Measurements from ENCODE around the gene HUS1B. TPM values are rescaled to one million over a fixed set of nuclear protein-coding genes. Genes with fewer than 3 reads are reported as not detected.
A peak's percentile ranks its signal among the peaks of the same experiment; 100 is the strongest.

Gene HUS1B
- total and polyA plus RNA-seq, 9 of the 15 experiments (the other 6 are each of a cell fraction or from before 2014, with no cell fraction given): 0.16 to 1.4 (median 0.38) TPM; not detected in 1

DNA sequence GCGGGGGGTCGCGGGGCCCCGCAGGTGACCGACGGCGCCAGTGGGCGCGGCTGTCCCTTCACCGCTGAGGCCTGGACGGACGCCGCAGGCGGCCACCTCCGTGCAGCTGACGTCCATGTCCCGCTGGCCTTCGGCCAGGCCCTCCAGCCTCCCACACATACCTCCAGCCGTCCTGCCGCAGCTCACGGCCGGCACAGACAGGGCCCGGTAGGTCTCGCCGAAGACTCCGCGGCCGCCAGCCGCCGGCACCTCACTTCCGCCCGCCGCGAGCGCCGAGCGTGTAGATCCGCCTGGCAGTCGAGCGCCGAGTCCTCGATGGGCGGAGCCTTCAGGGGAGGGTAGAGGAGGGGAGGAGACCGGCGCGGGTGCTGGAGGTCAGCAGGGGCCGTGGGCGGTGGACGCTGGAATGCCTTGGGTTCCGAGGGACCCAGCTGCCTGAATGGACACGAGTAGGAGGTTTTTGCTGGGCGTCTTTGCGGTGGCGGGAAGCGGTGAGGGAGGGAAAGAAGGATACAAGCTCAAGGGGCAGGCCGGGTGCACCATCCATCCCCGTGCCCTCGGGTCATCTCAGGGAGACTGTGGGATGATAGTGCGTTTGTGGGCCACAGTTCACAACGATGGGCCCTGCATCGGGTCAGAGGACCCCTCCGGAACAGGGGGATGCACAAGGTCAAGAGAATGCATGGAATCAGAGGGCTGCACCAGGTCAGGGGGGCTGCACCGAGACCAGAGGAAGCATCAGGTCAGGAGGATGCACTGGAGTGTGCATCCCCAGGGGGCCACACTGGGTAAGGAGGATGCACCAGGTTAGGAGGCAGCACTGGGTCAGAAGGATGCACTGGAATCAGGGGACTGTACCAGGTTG is 36.2 kb upstream of the HUS1B start, which contains the start of gene EXOC2 (continued):
- TF ChIP-seq EZH2 (IDR thresholded peaks at IDR 0.05; ENCODE audit: borderline replicate concordance, low read depth, low read length) (no peak), ZNF232 (CRISPR knock-in tag; IDR thresholded peaks at IDR 0.05) (no peak), ATF2 (CRISPR knock-in tag; IDR thresholded peaks at IDR 0.05) (no peak), U2AF2 (optimal IDR thresholded peaks at IDR 0.05; ENCODE audit: low read depth, low read length) (no peak), ZBTB12 (CRISPR knock-in tag; IDR thresholded peaks at IDR 0.05) (peak; percentile 66), KLF16 (IDR thresholded peaks at IDR 0.05) (no peak), ZNF3 (CRISPR knock-in tag; IDR thresholded peaks at IDR 0.05) (no peak), ZNF655 (CRISPR knock-in tag; IDR thresholded peaks at IDR 0.05) (no peak), E2F6 (IDR thresholded peaks at IDR 0.05; ENCODE audit: borderline replicate concordance in 1 of 2, extremely low read depth in 1 of 2, insufficient read depth in 1 of 2, insufficient read length in 1 of 2, low read depth in 1 of 2, low read length in 1 of 2, poor library complexity in 1 of 2, severe bottlenecking in 1 of 2) (peak; percentile 45 to 65), POU5F1 (IDR thresholded peaks at IDR 0.05; ENCODE audit: borderline replicate concordance, low read depth, low read length, partially characterized antibody) (no peak), PTBP1 (IDR thresholded peaks at IDR 0.05; ENCODE audit: low read depth, low read length) (no peak), HMG20A (CRISPR knock-in tag; conservative IDR thresholded peaks at IDR 0.05) (no peak), ILF3 (IDR thresholded peaks at IDR 0.05; ENCODE audit: borderline replicate concordance) (no peak)
- TF ChIP-seq, protein P1, sequence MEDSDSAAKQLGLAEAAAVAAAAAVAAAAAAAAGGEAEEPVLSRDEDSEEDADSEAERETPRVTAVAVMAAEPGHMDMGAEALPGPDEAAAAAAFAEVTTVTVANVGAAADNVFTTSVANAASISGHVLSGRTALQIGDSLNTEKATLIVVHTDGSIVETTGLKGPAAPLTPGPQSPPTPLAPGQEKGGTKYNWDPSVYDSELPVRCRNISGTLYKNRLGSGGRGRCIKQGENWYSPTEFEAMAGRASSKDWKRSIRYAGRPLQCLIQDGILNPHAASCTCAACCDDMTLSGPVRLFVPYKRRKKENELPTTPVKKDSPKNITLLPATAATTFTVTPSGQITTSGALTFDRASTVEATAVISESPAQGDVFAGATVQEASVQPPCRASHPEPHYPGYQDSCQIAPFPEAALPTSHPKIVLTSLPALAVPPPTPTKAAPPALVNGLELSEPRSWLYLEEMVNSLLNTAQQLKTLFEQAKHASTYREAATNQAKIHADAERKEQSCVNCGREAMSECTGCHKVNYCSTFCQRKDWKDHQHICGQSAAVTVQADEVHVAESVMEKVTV (CRISPR knock-in tag; IDR thresholded peaks at IDR 0.05): no peak
- TF ChIP-seq, protein P2, sequence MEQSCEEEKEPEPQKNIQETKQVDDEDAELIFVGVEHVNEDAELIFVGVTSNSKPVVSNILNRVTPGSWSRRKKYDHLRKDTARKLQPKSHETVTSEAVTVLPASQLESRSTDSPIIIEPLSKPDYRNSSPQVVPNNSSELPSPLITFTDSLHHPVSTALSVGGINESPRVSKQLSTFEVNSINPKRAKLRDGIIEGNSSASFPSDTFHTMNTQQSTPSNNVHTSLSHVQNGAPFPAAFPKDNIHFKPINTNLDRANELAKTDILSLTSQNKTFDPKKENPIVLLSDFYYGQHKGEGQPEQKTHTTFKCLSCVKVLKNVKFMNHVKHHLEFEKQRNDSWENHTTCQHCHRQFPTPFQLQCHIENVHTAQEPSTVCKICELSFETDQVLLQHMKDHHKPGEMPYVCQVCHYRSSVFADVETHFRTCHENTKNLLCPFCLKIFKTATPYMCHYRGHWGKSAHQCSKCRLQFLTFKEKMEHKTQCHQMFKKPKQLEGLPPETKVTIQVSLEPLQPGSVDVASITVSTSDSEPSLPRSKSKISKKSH (CRISPR knock-in tag; IDR thresholded peaks at IDR 0.05): no peak
